IMR-90 (cell line): ENCODE measurements around the gene A4GALT.

Experiments
- BHLHE40 ChIP-seq: fragments of 150-350 bp; IDR thresholded peaks from 2 replicates; pipeline ENCODE4 v1.6.1; 2016; ENCODE audit warnings: mild to moderate bottlenecking, low read depth, low read length
- CEBPB ChIP-seq: IDR thresholded peaks from 2 replicates; pipeline ENCODE4 v1.6.1; 2012; ENCODE audit warnings: low read depth, low read length, improper control_type of control experiment
- CHD1 ChIP-seq: IDR thresholded peaks from 2 replicates; pipeline ENCODE4 v1.6.1; 2012; ENCODE audit warnings: low read depth, low read length, improper control_type of control experiment
- CTCF ChIP-seq: conservative IDR thresholded peaks from 2 replicates; pipeline ENCODE4 v1.5.1; 2012; ENCODE audit warnings: mild to moderate bottlenecking, low read depth, low read length, improper control_type of control experiment
- FOS ChIP-seq: fragments of 150-350 bp; IDR thresholded peaks from 2 replicates; pipeline ENCODE4 v1.6.1; 2016; ENCODE audit warnings: low read depth, low read length
- MXI1 ChIP-seq: IDR thresholded peaks from 2 replicates; pipeline ENCODE4 v1.6.1; 2012; ENCODE audit warnings: low read depth, mild to moderate bottlenecking, low read length, moderate library complexity, borderline replicate concordance
- POLR2A ChIP-seq: IDR thresholded peaks from 2 replicates; pipeline ENCODE4 v1.6.1; 2012; ENCODE audit warnings: mild to moderate bottlenecking, low read depth, low read length
- RAD21 ChIP-seq: IDR thresholded peaks from 2 replicates; pipeline ENCODE4 v1.6.1; 2012; ENCODE audit warnings: low read length, improper control_type of control experiment
- RFX5 ChIP-seq: IDR thresholded peaks from 2 replicates; pipeline ENCODE4 v1.8.0; 2012; ENCODE audit warnings: low read depth, mild to moderate bottlenecking, low read length, moderate library complexity
- USF2 ChIP-seq: fragments of 150-350 bp; IDR thresholded peaks from 2 replicates; pipeline ENCODE4 v1.6.1; 2017; ENCODE audit warnings: mild to moderate bottlenecking, antibody characterized with exemption, low read length, low read depth

- TF ChIP-seq MXI1, result no peak
- TF ChIP-seq CTCF, result no peak
- no peak for TF ChIP-seq POLR2A
- TF ChIP-seq RAD21, result no peak
- TF ChIP-seq RFX5, result no peak
- no peak for TF ChIP-seq CHD1
- no peak for TF ChIP-seq USF2
- no peak for TF ChIP-seq CEBPB
- TF ChIP-seq FOS, result no peak
- TF ChIP-seq BHLHE40, result no peak
Observed at GRCh38 chr22:42699281-42699975, 21.2 kb downstream of the A4GALT start.
